ENCODE results near the gene CRELD2. TPM values are rescaled to one million over a fixed set of nuclear protein-coding genes. Genes with fewer than 3 reads are reported as not detected.

The CRELD2 gene
- total and polyA plus RNA-seq, 2 of the 4 experiments (the other 2 are of a cell fraction), result 36.2 to 70.7 TPM

- in situ Hi-C loops (cut with MboI; ENCODE audit: low sequenced_read_pairs) (no loop called here), intact Hi-C loops (cut with micrococcal nuclease) (no loop called here), dilution Hi-C loops (cut with HindIII; ENCODE audit: low sequenced_read_pairs, unreplicated experiment) (no loop called here)
- peaks cover 30% of the 10 kb centered on the region for H3K36me3 ChIP-seq (ENCODE audit: control insufficient read depth, insufficient read depth, low read length)
- peak within 1 kb of the TSS; percentile 93 for H2BK5ac ChIP-seq (ENCODE audit: low read depth, low read length, poor library complexity, severe bottlenecking)
- ChIA-PET POLR2A (ENCODE audit: unreplicated experiment) (no interaction called here), CTCF (no interaction called here)
- H3K4ac ChIP-seq (ENCODE audit: low read depth, low read length), result peak within 1 kb of the TSS; percentile 69
- no peaks in the 10 kb centered on the region for H3K9me3 ChIP-seq (ENCODE audit: control insufficient read depth, insufficient read depth, low read length)
- H3K27me3 ChIP-seq (ENCODE audit: control insufficient read depth, insufficient read depth, low read length), result no peaks in the 10 kb centered on the region
- H3K9me1 ChIP-seq (ENCODE audit: insufficient read depth, low read length), result peaks cover 3% of the 10 kb centered on the region; the same call in 1 of the 2 replicates
- peak within 1 kb of the TSS; percentile 99 for H2AK9ac ChIP-seq (replicated peaks; ENCODE audit: low read depth, low read length, poor library complexity)
- peak within 1 kb of the TSS; percentile 84 for H3K4me2 ChIP-seq (ENCODE audit: low read depth, low read length)
- peaks cover 16 to 36% of the 10 kb centered on the region in 2 experiments for H3K79me1 ChIP-seq (ENCODE audit: low read depth in 1 of 2, low read length in 2 of 2)
- peak within 1 kb of the TSS; percentile 47; the same call in 2 of the 3 replicates for H2BK15ac ChIP-seq (ENCODE audit: low read depth, low read length)
- H4K5ac ChIP-seq (ENCODE audit: low read depth, low read length), result peak within 1 kb of the TSS; percentile 35
- peak within 1 kb of the TSS; percentile 95 for H2AK5ac ChIP-seq (ENCODE audit: low read depth, low read length)
- peak within 1 kb of the TSS; percentile 77 for H2BK120ac ChIP-seq (ENCODE audit: low read depth, low read length)
- H3K56ac ChIP-seq (ENCODE audit: extremely low read depth, insufficient read depth, low read length), result peak within 1 kb of the TSS; percentile 17; the same call in 1 of the 2 replicates
- H3K23ac ChIP-seq (ENCODE audit: low read depth, low read length), result peak within 1 kb of the TSS; percentile 89
- peak within 1 kb of the TSS; percentile 71 for H3K27ac ChIP-seq (ENCODE audit: insufficient read depth, low read length)
- BruUV-seq (replicated peaks), result no TSS peak
- 0% methylated on average over 62 of the region's 137 CpGs; no CpG with 5 or more reads in 1 of the 2 experiments for WGBS, 2 experiments (ENCODE audit: extremely low coverage in 2 of 2, insufficient read length in 1 of 2)
- peak; percentile 95 for DNase-seq
- TF ChIP-seq RCOR1 (IDR thresholded peaks at IDR 0.05; ENCODE audit: insufficient replicate concordance, low read length) (no peak), POLR2A (IDR thresholded peaks at IDR 0.05; ENCODE audit: low read depth, low read length) (peak; percentile 90), MXI1 (IDR thresholded peaks at IDR 0.05; ENCODE audit: borderline replicate concordance, low read depth, low read length) (peak; percentile 53; the same call in 1 of the 2 replicates), CHD1 (IDR thresholded peaks at IDR 0.05; ENCODE audit: low read depth, low read length) (peak; percentile 63; the same call in 1 of the 2 replicates), MAZ (IDR thresholded peaks at IDR 0.05; ENCODE audit: borderline replicate concordance, low read depth, low read length) (peak; percentile 99), NFE2L2 (IDR thresholded peaks at IDR 0.05; ENCODE audit: low read depth, low read length) (no peak)
- H4K91ac ChIP-seq (ENCODE audit: insufficient read depth, low read depth, low read length), result peak within 1 kb of the TSS; percentile 85
- peaks cover 37% of the 10 kb centered on the region for H4K20me1 ChIP-seq (ENCODE audit: insufficient read depth, low read length)
- peaks cover 21% of the 10 kb centered on the region for H3K4me1 ChIP-seq (ENCODE audit: control insufficient read depth, insufficient read depth, low read length)
- peak within 1 kb of the TSS; percentile 87 for H3K14ac ChIP-seq (replicated peaks; ENCODE audit: low read depth, low read length)
- no peak within 1 kb of the TSS for H2BK20ac ChIP-seq (ENCODE audit: low read depth, low read length)
- H3K9ac ChIP-seq (ENCODE audit: low read depth, low read length), result peak within 1 kb of the TSS; percentile 68
- H2AFZ ChIP-seq (replicated peaks; ENCODE audit: low read length, poor library complexity), result peak within 1 kb of the TSS; percentile 97
- H3K18ac ChIP-seq (ENCODE audit: low read depth, low read length), result no peak within 1 kb of the TSS
- peak within 1 kb of the TSS; percentile 83 to 92 for H4K8ac ChIP-seq (ENCODE audit: low read depth in 2 of 2, low read length in 2 of 2)
- peak within 1 kb of the TSS; percentile 58 for H3K4me3 ChIP-seq (ENCODE audit: insufficient read depth, low read depth, low read length)
- peak; percentile 87 for ATAC-seq (ENCODE audit: low read depth)
These were observed 41.9 kb downstream of the CRELD2 start, which contains the start of gene PIM3 for GRCh38 chr22:49960159-49961004. Gene PIM3, plus strand, starts transcription at chr22:49960772. Its CDS starts 176 bp downstream, at chr22:49960948.

Measured in IMR-90 (cell line).